GM23338 (cell line): ENCODE measurements around the gene MFAP3L. TPM values are rescaled to one million over a fixed set of nuclear protein-coding genes. Genes with fewer than 3 reads are reported as not detected.
A peak's percentile ranks its signal among the peaks of the same experiment; 100 is the strongest.

Experiments
- ATAC-seq: fragments of 200-7000 bp; cut with Tn5 transposase; 3 replicates; pipeline ENCODE4 v1.9.1; 2020
- DNase-seq: peaks from one replicate; pipeline ENCODE4 v3.0.0-alpha.2; 2015; ENCODE audit warnings: low spot score
- H2AFZ ChIP-seq: fragments of 200-600 bp; sonication (generic); 2 replicates; pipeline ENCODE4 v1.8.0; 2016; ENCODE audit warnings: antibody characterized with exemption, mild to moderate bottlenecking, moderate library complexity
- H3F3A ChIP-seq: fragments of 200-600 bp; sonication (generic); replicated peaks from 2 replicates; pipeline ENCODE4 v1.8.0; 2017; ENCODE audit warnings: antibody characterized with exemption, mixed run types, low read depth
- H3K27ac ChIP-seq: fragments of 200-600 bp; sonication (generic); 2 replicates; pipeline ENCODE4 v1.6.1; 2016; ENCODE audit warnings: low read depth
- H3K27me3 ChIP-seq: fragments of 200-600 bp; sonication (generic); 2 replicates; pipeline ENCODE4 v1.8.0; 2016; ENCODE audit warnings: mild to moderate bottlenecking, mixed run types, moderate library complexity; ENCODE audit not compliant: insufficient read depth
- H3K36me3 ChIP-seq: fragments of 200-600 bp; sonication (generic); 2 replicates; pipeline ENCODE4 v1.8.0; 2016; ENCODE audit warnings: mild to moderate bottlenecking; ENCODE audit not compliant: insufficient read depth
- H3K4me1 ChIP-seq: fragments of 200-600 bp; sonication (generic); 2 replicates; pipeline ENCODE4 v1.8.0; 2016; ENCODE audit warnings: mild to moderate bottlenecking, moderate library complexity; ENCODE audit not compliant: insufficient read depth
- H3K4me2 ChIP-seq: fragments of 200-600 bp; sonication (generic); 2 replicates; pipeline ENCODE4 v1.7.1; 2017; ENCODE audit warnings: mixed run types
- H3K4me3 ChIP-seq: fragments of 200-600 bp; sonication (generic); 2 replicates; pipeline ENCODE4 v1.6.1; 2016; ENCODE audit warnings: mixed run types
- H3K79me2 ChIP-seq: fragments of 200-600 bp; sonication (generic); replicated peaks from 2 replicates; pipeline ENCODE4 v1.8.0; 2017; ENCODE audit warnings: mild to moderate bottlenecking; ENCODE audit not compliant: insufficient read depth
- H3K9me2 ChIP-seq: fragments of 200-600 bp; sonication (generic); 2 replicates; pipeline ENCODE4 v1.8.0; 2017; ENCODE audit not compliant: insufficient read depth
- H4K20me1 ChIP-seq: fragments of 200-600 bp; sonication (generic); replicated peaks from 2 replicates; pipeline ENCODE4 v1.8.0; 2017; ENCODE audit warnings: mild to moderate bottlenecking; ENCODE audit not compliant: insufficient read depth
- H3K27ac Mint-ChIP-seq: 2 replicates; pipeline ENCODE4 v1.8.0; 2020; ENCODE audit warnings: inconsistent platforms, mild to moderate bottlenecking, moderate library complexity, mixed read lengths
- H3K27me3 Mint-ChIP-seq: 3 replicates; pipeline ENCODE4 v1.8.0; 2022; ENCODE audit warnings: low read depth, mild to moderate bottlenecking, moderate library complexity, mixed read lengths, inconsistent platforms; ENCODE audit not compliant: insufficient read depth, poor library complexity
- H3K36me3 Mint-ChIP-seq: 3 replicates; pipeline ENCODE4 v1.8.0; 2021; ENCODE audit warnings: low read depth, mild to moderate bottlenecking, inconsistent platforms, moderate library complexity, mixed read lengths
- H3K4me1 Mint-ChIP-seq: 3 replicates; pipeline ENCODE4 v1.8.0; 2020; ENCODE audit warnings: mild to moderate bottlenecking, inconsistent platforms, mixed read lengths
- H3K4me3 Mint-ChIP-seq: 3 replicates; pipeline ENCODE4 v1.8.0; 2021; ENCODE audit warnings: moderate library complexity, mild to moderate bottlenecking, inconsistent platforms, mixed read lengths
- H3K9me3 Mint-ChIP-seq: 3 replicates; pipeline ENCODE4 v1.8.0; 2020; ENCODE audit warnings: moderate library complexity, mild to moderate bottlenecking, inconsistent platforms, mixed read lengths
- CREB1 ChIP-seq: fragments of 250-450 bp; sonication (Bioruptor Pico); IDR thresholded peaks from 2 replicates; pipeline ENCODE4 v1.5.0; 2020; ENCODE audit warnings: low read depth, mild to moderate bottlenecking, moderate library complexity
- NANOG ChIP-seq: IDR thresholded peaks from 2 replicates; pipeline ENCODE4 v1.6.1; 2016; ENCODE audit warnings: antibody characterized with exemption, borderline replicate concordance
- POLR2AphosphoS5 ChIP-seq: IDR thresholded peaks from 2 replicates; pipeline ENCODE4 v1.6.1; 2016; ENCODE audit warnings: antibody characterized with exemption, low read depth
- STAT1 ChIP-seq: IDR thresholded peaks from one replicate; pipeline ENCODE4 v1.6.1; 2016; ENCODE audit warnings: antibody characterized with exemption; ENCODE audit not compliant: unreplicated experiment
- ZNF331 ChIP-seq: fragments of 250-450 bp; sonication (Bioruptor Pico); IDR thresholded peaks from 2 replicates; pipeline ENCODE4 v1.5.0; 2020; ENCODE audit warnings: low read depth, mild to moderate bottlenecking, moderate library complexity
- polyA plus RNA-seq: library from polyadenylated mRNA; unstranded; fragments of >200 nt; fragmentation: Nextera tagmentation; extraction: Ambion mirVana; gene quantifications from 2 replicates; pipeline ENCODE4 v1.2.1, GENCODE V29; 2016
- total RNA-seq: library from RNA; depleted of rRNA; stranded (reverse); fragments of >200 nt; shearing (Covaris generic); gene quantifications from 2 replicates; pipeline ENCODE4 v1.2.3, GENCODE V29; 2014
- TF ChIP-seq, protein P1 (sequence below): IDR thresholded peaks from one replicate; pipeline ENCODE4 v1.6.1; 2018; ENCODE audit warnings: antibody characterized with exemption; ENCODE audit not compliant: unreplicated experiment
- TF ChIP-seq, protein P2 (sequence below), 2 experiments: fragments of 200-600 bp in 1 of 2; sonication (generic) in 1 of 2; conservative IDR thresholded peaks; 2 replicates each; pipeline versions ENCODE4 v1.5.1 to v1.6.1; 2016 to 2017; ENCODE audit warnings: antibody characterized with exemption in 2 of 2, low read depth in 2 of 2, mild to moderate bottlenecking in 2 of 2, moderate library complexity in 1 of 2
- TF ChIP-seq, protein P3 (sequence below): IDR thresholded peaks from 2 replicates; pipeline ENCODE4 v1.6.1; 2016; ENCODE audit warnings: antibody characterized with exemption
- TF ChIP-seq, protein P4 (sequence below): fragments of 250-450 bp; sonication (Bioruptor Pico); IDR thresholded peaks from 2 replicates; pipeline ENCODE4 v1.5.0; 2020; ENCODE audit warnings: mild to moderate bottlenecking, moderate library complexity

Gene MFAP3L
- total and polyA plus RNA-seq, 2 experiments from 2014 or later: 3.4 to 7.9 TPM

DNA sequence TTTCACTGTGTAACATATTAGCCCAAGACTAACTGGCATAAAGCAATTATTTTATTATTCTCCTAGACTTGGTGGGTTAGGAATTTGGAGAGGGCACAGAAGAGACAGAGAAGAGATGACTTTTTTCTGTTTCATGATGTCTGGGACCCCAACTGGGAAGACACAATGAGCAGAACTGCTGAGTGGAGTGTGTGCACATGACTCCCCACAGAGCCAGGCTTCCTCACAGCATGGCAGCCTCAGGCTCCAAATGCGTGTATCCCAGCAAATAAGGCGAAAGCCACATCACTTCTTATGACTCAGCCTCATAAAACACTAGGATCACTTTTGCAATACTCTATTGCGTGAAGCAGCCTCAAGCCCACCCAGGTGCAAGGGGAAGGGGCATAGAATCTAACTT lies 68.4 kb downstream of the MFAP3L start:
- TF ChIP-seq STAT1: no peak
- TF ChIP-seq CREB1 (CRISPR knock-in tag): no peak
- TF ChIP-seq, protein P1, sequence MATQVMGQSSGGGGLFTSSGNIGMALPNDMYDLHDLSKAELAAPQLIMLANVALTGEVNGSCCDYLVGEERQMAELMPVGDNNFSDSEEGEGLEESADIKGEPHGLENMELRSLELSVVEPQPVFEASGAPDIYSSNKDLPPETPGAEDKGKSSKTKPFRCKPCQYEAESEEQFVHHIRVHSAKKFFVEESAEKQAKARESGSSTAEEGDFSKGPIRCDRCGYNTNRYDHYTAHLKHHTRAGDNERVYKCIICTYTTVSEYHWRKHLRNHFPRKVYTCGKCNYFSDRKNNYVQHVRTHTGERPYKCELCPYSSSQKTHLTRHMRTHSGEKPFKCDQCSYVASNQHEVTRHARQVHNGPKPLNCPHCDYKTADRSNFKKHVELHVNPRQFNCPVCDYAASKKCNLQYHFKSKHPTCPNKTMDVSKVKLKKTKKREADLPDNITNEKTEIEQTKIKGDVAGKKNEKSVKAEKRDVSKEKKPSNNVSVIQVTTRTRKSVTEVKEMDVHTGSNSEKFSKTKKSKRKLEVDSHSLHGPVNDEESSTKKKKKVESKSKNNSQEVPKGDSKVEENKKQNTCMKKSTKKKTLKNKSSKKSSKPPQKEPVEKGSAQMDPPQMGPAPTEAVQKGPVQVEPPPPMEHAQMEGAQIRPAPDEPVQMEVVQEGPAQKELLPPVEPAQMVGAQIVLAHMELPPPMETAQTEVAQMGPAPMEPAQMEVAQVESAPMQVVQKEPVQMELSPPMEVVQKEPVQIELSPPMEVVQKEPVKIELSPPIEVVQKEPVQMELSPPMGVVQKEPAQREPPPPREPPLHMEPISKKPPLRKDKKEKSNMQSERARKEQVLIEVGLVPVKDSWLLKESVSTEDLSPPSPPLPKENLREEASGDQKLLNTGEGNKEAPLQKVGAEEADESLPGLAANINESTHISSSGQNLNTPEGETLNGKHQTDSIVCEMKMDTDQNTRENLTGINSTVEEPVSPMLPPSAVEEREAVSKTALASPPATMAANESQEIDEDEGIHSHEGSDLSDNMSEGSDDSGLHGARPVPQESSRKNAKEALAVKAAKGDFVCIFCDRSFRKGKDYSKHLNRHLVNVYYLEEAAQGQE: no peak
- no peak for TF ChIP-seq NANOG
- TF ChIP-seq, protein P2, sequence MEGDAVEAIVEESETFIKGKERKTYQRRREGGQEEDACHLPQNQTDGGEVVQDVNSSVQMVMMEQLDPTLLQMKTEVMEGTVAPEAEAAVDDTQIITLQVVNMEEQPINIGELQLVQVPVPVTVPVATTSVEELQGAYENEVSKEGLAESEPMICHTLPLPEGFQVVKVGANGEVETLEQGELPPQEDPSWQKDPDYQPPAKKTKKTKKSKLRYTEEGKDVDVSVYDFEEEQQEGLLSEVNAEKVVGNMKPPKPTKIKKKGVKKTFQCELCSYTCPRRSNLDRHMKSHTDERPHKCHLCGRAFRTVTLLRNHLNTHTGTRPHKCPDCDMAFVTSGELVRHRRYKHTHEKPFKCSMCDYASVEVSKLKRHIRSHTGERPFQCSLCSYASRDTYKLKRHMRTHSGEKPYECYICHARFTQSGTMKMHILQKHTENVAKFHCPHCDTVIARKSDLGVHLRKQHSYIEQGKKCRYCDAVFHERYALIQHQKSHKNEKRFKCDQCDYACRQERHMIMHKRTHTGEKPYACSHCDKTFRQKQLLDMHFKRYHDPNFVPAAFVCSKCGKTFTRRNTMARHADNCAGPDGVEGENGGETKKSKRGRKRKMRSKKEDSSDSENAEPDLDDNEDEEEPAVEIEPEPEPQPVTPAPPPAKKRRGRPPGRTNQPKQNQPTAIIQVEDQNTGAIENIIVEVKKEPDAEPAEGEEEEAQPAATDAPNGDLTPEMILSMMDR (conservative IDR thresholded peaks at IDR 0.05; ENCODE audit: low read depth in 2 of 2): no peak
- TF ChIP-seq ZNF331 (CRISPR knock-in tag): no peak
- TF ChIP-seq, protein P3, sequence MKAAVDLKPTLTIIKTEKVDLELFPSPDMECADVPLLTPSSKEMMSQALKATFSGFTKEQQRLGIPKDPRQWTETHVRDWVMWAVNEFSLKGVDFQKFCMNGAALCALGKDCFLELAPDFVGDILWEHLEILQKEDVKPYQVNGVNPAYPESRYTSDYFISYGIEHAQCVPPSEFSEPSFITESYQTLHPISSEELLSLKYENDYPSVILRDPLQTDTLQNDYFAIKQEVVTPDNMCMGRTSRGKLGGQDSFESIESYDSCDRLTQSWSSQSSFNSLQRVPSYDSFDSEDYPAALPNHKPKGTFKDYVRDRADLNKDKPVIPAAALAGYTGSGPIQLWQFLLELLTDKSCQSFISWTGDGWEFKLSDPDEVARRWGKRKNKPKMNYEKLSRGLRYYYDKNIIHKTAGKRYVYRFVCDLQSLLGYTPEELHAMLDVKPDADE: no peak
- TF ChIP-seq, protein P4, sequence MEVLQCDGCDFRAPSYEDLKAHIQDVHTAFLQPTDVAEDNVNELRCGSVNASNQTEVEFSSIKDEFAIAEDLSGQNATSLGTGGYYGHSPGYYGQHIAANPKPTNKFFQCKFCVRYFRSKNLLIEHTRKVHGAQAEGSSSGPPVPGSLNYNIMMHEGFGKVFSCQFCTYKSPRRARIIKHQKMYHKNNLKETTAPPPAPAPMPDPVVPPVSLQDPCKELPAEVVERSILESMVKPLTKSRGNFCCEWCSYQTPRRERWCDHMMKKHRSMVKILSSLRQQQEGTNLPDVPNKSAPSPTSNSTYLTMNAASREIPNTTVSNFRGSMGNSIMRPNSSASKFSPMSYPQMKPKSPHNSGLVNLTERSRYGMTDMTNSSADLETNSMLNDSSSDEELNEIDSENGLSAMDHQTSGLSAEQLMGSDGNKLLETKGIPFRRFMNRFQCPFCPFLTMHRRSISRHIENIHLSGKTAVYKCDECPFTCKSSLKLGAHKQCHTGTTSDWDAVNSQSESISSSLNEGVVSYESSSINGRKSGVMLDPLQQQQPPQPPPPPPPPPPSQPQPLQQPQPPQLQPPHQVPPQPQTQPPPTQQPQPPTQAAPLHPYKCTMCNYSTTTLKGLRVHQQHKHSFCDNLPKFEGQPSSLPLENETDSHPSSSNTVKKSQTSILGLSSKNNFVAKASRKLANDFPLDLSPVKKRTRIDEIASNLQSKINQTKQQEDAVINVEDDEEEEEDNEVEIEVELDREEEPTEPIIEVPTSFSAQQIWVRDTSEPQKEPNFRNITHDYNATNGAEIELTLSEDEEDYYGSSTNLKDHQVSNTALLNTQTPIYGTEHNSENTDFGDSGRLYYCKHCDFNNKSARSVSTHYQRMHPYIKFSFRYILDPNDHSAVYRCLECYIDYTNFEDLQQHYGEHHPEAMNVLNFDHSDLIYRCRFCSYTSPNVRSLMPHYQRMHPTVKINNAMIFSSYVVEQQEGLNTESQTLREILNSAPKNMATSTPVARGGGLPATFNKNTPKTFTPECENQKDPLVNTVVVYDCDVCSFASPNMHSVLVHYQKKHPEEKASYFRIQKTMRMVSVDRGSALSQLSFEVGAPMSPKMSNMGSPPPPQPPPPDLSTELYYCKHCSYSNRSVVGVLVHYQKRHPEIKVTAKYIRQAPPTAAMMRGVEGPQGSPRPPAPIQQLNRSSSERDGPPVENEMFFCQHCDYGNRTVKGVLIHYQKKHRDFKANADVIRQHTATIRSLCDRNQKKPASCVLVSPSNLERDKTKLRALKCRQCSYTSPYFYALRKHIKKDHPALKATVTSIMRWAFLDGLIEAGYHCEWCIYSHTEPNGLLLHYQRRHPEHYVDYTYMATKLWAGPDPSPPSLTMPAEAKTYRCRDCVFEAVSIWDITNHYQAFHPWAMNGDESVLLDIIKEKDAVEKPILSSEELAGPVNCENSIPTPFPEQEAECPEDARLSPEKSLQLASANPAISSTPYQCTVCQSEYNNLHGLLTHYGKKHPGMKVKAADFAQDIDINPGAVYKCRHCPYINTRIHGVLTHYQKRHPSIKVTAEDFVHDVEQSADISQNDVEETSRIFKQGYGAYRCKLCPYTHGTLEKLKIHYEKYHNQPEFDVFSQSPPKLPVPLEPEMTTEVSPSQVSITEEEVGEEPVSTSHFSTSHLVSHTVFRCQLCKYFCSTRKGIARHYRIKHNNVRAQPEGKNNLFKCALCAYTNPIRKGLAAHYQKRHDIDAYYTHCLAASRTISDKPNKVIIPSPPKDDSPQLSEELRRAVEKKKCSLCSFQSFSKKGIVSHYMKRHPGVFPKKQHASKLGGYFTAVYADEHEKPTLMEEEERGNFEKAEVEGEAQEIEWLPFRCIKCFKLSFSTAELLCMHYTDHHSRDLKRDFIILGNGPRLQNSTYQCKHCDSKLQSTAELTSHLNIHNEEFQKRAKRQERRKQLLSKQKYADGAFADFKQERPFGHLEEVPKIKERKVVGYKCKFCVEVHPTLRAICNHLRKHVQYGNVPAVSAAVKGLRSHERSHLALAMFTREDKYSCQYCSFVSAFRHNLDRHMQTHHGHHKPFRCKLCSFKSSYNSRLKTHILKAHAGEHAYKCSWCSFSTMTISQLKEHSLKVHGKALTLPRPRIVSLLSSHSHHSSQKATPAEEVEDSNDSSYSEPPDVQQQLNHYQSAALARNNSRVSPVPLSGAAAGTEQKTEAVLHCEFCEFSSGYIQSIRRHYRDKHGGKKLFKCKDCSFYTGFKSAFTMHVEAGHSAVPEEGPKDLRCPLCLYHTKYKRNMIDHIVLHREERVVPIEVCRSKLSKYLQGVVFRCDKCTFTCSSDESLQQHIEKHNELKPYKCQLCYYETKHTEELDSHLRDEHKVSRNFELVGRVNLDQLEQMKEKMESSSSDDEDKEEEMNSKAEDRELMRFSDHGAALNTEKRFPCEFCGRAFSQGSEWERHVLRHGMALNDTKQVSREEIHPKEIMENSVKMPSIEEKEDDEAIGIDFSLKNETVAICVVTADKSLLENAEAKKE (CRISPR knock-in tag): no peak
- no peak for TF ChIP-seq POLR2AphosphoS5
- H3K4me1 Mint-ChIP-seq: peaks cover 19% of the 10 kb centered on the region
- H3K27ac ChIP-seq: no peak overlapping the region
- no peak overlapping the region for H3K4me3 Mint-ChIP-seq
- no peaks in the 10 kb centered on the region for H4K20me1 ChIP-seq
- no peaks in the 10 kb centered on the region for H3K9me2 ChIP-seq
- H3K4me3 ChIP-seq: no peak overlapping the region
- ATAC-seq: peak; percentile 79
- H3K27ac Mint-ChIP-seq: no peak overlapping the region
- no peaks in the 10 kb centered on the region for H3K36me3 ChIP-seq
- DNase-seq: no peak
- H3K79me2 ChIP-seq: no peaks in the 10 kb centered on the region
- H3K36me3 Mint-ChIP-seq: no peaks in the 10 kb centered on the region; the same call in 2 of the 3 replicates
- peaks cover 4% of the 10 kb centered on the region for H3K27me3 Mint-ChIP-seq
- H3F3A ChIP-seq: no peaks in the 10 kb centered on the region
- peak overlapping the region; percentile 70; the same call in 1 of the 2 replicates for H2AFZ ChIP-seq
- H3K27me3 ChIP-seq: no peaks in the 10 kb centered on the region
- H3K4me1 ChIP-seq: peaks cover 16% of the 10 kb centered on the region; the same call in 1 of the 2 replicates
- no peak overlapping the region for H3K4me2 ChIP-seq
- H3K9me3 Mint-ChIP-seq: no peaks in the 10 kb centered on the region; the same call in 2 of the 3 replicates
